GM19468 (cell line): ENCODE data around the gene PPARG.

ENCODE experiments used
- ATAC-seq: cut with Tn5 transposase; IDR thresholded peaks from one replicate; pipeline ENCODE4 v1.9.1; 2021; ENCODE audit warnings: mild to moderate bottlenecking, moderate library complexity, moderate number of reproducible peaks; ENCODE audit not compliant: unreplicated experiment; ENCODE audit errors: extremely low read depth

The PPARG gene

DNA sequence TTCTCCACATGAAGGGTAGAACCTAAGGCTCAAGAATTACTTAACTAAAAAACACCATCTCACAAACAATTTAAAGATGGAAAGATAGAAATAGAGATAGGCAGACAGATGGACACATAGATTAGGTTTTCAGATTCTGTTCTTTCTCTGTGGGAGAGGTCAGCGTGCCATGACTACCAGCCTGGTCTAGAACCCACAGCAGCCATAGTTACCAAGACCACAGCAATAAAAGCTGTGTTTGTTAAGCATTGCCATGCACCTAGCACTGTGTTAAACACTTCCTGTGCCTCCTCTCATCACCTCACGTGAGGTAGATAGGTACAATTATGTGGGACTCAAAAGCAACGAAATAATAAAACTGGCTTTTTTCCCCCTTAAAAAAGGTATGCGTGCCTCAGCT, 112.3 kb downstream of the PPARG start:
- ATAC-seq: no peak

DNA sequence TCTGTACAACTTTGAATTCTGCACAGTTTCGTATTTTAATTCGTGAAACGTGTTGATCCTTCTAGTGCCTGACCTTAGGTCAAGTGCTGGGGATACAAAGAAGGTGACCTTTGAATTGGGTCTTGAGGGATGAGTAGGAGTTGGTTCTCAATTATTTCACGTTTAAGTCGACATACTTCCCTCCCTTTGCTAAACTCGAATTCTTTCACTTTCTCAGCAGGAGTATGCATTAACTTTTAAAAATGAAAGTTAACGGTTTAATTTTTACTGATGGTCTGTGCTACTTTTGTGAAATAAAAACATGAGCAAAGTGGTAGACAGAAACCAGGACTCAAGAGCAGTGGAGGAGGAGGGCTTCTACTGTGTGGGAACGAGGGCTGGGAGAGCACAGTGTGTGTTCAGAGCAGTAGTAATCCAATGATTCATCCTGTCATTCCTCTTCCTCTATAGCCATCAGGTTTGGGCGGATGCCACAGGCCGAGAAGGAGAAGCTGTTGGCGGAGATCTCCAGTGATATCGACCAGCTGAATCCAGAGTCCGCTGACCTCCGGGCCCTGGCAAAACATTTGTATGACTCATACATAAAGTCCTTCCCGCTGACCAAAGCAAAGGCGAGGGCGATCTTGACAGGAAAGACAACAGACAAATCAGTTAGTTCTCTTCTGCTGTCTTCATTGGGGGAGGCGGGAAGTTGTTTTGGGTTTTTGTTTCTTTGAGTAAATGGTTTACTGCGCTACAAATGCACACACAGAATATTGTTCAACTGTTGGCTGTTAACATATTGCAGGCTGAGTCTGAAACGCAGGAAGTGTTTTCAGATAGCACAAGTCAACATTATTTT, 116.8 kb downstream of the PPARG start:
- no peak for ATAC-seq

DNA sequence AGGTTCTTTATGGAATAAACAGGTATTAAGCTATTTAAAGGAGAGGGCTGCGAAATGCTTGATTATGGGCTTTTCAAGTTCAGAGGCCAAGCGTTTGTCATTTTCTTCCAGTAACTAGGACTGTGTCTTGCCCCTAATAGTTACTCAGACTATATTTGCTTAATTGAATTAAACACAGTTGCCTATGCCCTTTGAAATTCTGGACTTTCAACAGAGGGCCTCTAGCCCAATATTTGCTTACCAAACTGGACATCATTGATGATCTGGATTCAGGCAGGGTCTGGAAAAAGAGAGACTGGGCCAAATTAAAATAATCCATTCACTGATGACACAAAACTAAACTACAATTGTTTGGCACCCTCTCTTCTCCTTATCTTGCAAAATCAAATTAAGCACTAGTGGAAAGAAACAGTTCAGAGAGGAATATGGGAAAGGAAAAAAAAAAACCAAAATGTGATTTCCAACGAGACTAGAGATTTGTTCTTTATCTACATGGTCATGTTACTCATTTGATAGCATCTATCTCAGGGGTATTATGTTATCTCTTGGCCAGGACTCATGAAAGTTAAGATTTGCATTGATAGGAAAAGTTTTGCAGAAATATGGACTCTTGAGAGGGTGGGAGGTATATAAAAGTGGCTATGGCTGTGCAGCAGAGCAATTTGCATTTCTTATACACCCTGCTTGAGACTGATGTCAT, 120.3 kb downstream of the PPARG start:
- no peak for ATAC-seq

DNA sequence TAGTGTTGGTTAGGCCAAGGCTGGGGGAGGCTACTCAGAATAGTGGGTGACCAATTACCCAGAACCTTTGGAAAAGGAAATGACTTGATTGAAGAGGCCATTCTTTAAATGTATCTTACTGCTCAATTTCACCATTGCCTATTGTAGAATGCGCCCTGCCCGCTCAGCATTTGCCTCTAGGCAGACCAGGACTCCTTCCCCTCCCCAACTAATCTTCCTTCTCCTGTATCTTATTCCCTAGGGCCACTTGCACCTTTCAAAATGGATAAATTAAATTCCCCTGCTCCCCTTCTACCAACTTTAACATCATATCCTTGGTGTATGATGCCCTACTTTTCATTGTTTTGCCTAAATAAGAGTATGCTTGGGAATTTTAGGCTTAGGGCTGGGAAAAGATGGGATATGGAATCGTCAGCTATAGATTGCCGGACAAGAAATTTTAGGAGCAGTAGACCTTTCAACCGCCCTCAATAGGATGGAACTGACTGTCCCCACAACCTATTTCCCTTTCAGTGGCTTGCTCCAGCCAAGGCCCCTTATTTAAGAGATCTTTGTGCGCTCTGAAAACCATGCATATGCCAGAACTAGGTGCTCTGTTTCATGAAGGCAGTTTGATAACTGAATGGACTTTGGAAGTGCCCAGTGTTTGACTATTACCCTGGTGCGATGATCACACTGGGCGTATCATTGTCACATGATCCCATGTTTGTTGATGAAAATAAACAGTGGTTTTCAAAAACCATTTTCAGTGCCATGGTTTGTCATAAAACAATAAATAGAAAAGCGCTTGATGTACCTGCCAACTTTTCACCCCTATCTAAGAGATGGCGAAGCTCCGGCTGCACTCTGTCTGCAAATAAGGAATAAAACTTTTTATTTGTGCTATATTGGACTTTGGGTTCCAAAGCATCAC, 121.1 kb downstream of the PPARG start:
- no peak for ATAC-seq

DNA sequence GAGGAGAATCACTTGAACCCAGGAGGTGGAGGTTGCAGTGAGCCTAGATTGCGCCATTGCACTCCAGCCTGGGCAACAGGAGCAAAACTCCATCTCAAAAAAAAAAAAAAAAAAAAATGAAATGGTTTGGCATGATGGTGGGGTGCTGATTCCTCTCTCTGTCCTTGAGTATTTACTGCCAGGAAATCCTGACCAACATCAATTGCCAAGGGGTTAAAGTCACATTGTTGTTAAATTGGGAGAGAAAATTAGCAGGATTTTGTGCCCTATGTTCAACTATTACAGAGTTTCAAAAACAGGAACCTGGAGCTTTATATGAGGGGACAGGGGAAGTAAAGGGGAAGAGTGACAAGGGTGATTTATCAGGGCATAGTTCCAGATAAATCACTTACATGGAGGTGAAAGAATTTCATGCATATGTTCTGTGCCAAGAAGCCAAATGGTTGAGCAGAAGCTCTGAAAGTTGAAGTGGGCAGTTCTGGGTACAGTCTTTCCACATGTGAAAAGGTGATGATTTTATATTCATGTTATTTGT, 124.9 kb downstream of the PPARG start:
- no peak for ATAC-seq

GRCh38 chr3:12415014-12415680, 126.3 kb downstream of the PPARG start:
- ATAC-seq: no peak

DNA sequence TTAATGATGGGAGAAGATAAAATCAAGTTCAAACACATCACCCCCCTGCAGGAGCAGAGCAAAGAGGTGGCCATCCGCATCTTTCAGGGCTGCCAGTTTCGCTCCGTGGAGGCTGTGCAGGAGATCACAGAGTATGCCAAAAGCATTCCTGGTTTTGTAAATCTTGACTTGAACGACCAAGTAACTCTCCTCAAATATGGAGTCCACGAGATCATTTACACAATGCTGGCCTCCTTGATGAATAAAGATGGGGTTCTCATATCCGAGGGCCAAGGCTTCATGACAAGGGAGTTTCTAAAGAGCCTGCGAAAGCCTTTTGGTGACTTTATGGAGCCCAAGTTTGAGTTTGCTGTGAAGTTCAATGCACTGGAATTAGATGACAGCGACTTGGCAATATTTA, 127.9 kb downstream of the PPARG start:
- ATAC-seq: no peak

- no peak for ATAC-seq
Observed at GRCh38 chr3:12420393-12420792, 131.5 kb downstream of the PPARG start.

GRCh38 chr3:12421132-12421531, 132.3 kb downstream of the PPARG start:
- no peak for ATAC-seq

- no peak for ATAC-seq
Observed at GRCh38 chr3:12423131-12423530, 134.3 kb downstream of the PPARG start.

- ATAC-seq: no peak
Observed at GRCh38 chr3:12423918-12424630, 135.2 kb downstream of the PPARG start.

GRCh38 chr3:12424635-12425319, 135.9 kb downstream of the PPARG start:
- no peak for ATAC-seq

- no peak for ATAC-seq
Observed at GRCh38 chr3:12425850-12426579, 137.1 kb downstream of the PPARG start.

DNA sequence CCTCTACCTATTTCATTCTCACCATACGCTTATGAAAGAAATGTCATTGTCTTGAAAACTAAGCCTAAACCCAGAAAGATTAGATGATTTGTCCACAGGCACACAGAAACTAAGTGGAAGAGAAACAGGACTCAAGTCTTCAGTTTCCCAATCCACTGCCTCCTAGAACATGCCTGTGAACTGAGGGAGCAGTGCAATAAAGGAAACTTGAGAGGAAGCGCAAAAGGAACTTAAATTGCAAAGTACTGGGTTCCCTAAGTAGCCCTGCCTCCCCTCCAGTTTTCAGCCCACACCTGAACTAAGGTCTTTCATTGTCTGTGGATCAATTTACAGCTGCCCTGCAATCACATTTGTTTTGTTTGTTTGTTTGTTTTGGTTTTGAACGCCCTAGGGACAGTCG, 138.7 kb downstream of the PPARG start:
- ATAC-seq: no peak

DNA sequence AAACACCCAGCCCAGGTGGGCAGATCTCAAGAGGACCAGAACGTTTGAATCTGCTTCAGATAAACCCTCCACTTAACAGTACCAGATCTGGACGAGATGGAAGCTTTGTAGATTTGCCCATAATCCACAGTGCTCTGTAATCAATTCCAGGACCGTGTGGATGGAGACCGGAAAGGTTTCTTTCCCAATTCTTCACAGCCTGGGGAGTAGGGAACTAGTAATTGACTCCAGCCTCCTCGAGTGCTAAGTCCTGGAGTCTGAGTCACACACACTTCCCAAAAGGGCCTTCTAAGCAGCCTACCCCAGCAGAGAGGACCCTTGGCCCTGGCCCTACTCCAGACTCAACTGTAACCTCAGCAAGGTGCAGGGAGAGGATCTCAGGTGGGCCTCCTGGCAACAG, 139.3 kb downstream of the PPARG start:
- ATAC-seq: no peak

DNA sequence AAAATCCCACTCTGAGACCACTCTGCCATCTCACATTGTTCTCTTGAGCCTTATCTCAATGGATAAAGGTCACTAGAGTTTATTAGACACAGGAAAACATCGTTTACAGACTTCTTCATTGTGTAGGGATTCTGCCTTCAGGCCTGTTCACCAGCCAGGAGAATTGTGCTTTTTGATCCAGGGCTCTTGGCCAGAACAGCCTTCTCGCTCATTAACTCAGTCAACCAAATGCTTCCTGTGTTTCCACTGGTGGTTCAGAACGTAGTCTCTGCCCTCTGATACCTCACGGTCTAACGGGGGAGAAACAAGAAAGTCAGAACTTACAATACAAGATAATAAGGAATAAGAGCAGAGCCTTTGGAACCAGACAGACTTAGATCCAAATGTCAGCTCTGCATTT, 141.2 kb downstream of the PPARG start:
- ATAC-seq: no peak

DNA sequence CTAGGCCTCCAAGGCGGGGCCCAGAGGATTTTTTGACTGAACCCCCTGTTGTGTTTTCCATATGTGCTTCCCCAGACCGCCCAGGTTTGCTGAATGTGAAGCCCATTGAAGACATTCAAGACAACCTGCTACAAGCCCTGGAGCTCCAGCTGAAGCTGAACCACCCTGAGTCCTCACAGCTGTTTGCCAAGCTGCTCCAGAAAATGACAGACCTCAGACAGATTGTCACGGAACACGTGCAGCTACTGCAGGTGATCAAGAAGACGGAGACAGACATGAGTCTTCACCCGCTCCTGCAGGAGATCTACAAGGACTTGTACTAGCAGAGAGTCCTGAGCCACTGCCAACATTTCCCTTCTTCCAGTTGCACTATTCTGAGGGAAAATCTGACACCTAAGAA, 145.0 kb downstream of the PPARG start:
- ATAC-seq: no peak
